Tibial nerve (tissue), 4 donors: Measurements from ENCODE around the gene RGL3. TPM values are rescaled to one million over a fixed set of nuclear protein-coding genes. Genes with fewer than 3 reads are reported as not detected.

Experiments
- DNase-seq, 2 donors: peaks; one replicate each; pipeline ENCODE4 v3.0.0-alpha.2; 2019; ENCODE audit warnings: low spot score in 2 of 2
- H3K27ac ChIP-seq, 4 donors: fragments of 200-600 bp; sonication (generic) in 3 of 4; one replicate each; pipeline ENCODE4 v1.5.1; 2017 to 2019; ENCODE audit warnings: mild to moderate bottlenecking in 1 of 4
- H3K27me3 ChIP-seq, 2 donors: fragments of 200-600 bp; sonication (generic) in 1 of 2; one replicate each; pipeline versions ENCODE4 v1.5.1 to v1.6.0; 2017 to 2019
- H3K36me3 ChIP-seq, 3 donors: fragments of 200-600 bp; sonication (generic); one replicate each; pipeline ENCODE4 v1.5.1; 2018 to 2019
- H3K4me1 ChIP-seq, 4 donors: fragments of 200-600 bp; sonication (generic) in 3 of 4; one replicate each; pipeline ENCODE4 v1.5.1; 2017 to 2019
- H3K4me3 ChIP-seq, 4 donors: fragments of 200-600 bp; sonication (generic) in 3 of 4; one replicate each; pipeline ENCODE4 v1.5.1; 2017 to 2019; ENCODE audit warnings: mild to moderate bottlenecking in 1 of 4, moderate library complexity in 1 of 4
- H3K9me3 ChIP-seq, 4 donors: fragments of 200-600 bp; sonication (generic) in 3 of 4; one replicate each; pipeline ENCODE4 v1.5.1; 2017 to 2019
- CTCF ChIP-seq, 5 experiments: fragments of 200-600 bp in 3 of 5; fragments of 450-650 bp in 2 of 5; sonication (generic) in 3 of 5; IDR thresholded peaks; one replicate each; pipeline ENCODE4 v1.5.1; 2016 to 2019; ENCODE audit warnings: antibody characterized with exemption in 5 of 5, mild to moderate bottlenecking in 3 of 5, moderate library complexity in 2 of 5
- EP300 ChIP-seq, 2 donors: sonication (generic); formaldehyde crosslinking; IDR thresholded peaks; one replicate each; pipeline ENCODE4 v1.6.1; 2017; ENCODE audit warnings: antibody characterized with exemption in 2 of 2, mild to moderate bottlenecking in 1 of 2
- POLR2A ChIP-seq, 2 donors: fragments of 450-650 bp; IDR thresholded peaks; one replicate each; pipeline ENCODE4 v1.6.1; 2017; ENCODE audit warnings: antibody characterized with exemption in 2 of 2, mild to moderate bottlenecking in 2 of 2, moderate library complexity in 2 of 2
- WGBS, 2 donors: methylation state at CpG; one replicate each; pipeline ENCODE4 v1.1.5; 2018; 5-methylcytosine and 5-hydroxymethylcytosine counted together
- total RNA-seq, 4 donors: library from RNA; depleted of rRNA; stranded (reverse); fragments of >200 nt; gene quantifications; one replicate each; pipeline ENCODE4 v1.1.0, GENCODE V29; 2016

RGL3 gene
- total RNA-seq, 4 donors from 2014 or later: 5.7 to 17.9 (median 11.0) TPM

- WGBS, 2 donors: 1% methylated on average over 43 to 44 of the region's 44 CpGs
- TF ChIP-seq CTCF (IDR thresholded peaks at IDR 0.05) (peak in 1 of 5 experiments; percentile 47), EP300 (IDR thresholded peaks at IDR 0.05) (peak; percentile 17 to 80), POLR2A (IDR thresholded peaks at IDR 0.05) (peak in 1 of 2 donors; percentile 22)
Measured at GRCh38 chr19:11374433-11375142, 44.5 kb downstream of the RGL3 start, which contains the start of gene SWSAP1. Gene SWSAP1 (plus strand): TSS chr19:11374666. CDS start chr19:11374681, 15 bp downstream.

GRCh38 chr19:11373885-11374432, 45.2 kb downstream of the RGL3 start:
- H3K27ac ChIP-seq: peak overlapping the region; percentile 85 to 96 (median 92)
- H3K4me3 ChIP-seq: peak overlapping the region in 3 of 4 donors; percentile 54 to 75 (median 62)
- H3K4me1 ChIP-seq: peaks cover 0 to 40% (median 15%) of the 10 kb centered on the region in 4 donors
- no peaks in the 10 kb centered on the region for H3K27me3 ChIP-seq
- TF ChIP-seq EP300 (IDR thresholded peaks at IDR 0.05) (no peak), CTCF (IDR thresholded peaks at IDR 0.05) (no peak), POLR2A (IDR thresholded peaks at IDR 0.05) (no peak)
- 49 to 56% methylated on average over 11 of the region's 11 CpGs for WGBS, 2 donors
- DNase-seq: no peak
- no peaks in the 10 kb centered on the region for H3K9me3 ChIP-seq
- H3K36me3 ChIP-seq: peaks cover 0 to 16% (median 0%) of the 10 kb centered on the region in 3 donors

More at GRCh38 chr19:11374433-11375142, 44.5 kb downstream of the RGL3 start, which contains the start of gene SWSAP1:
- peak within 1 kb of the TSS; percentile 85 to 96 (median 92) for H3K27ac ChIP-seq
- peak within 1 kb of the TSS; percentile 54 to 75 (median 59) for H3K4me3 ChIP-seq
- peak; percentile 97 for DNase-seq
- no peaks in the 10 kb centered on the region for H3K9me3 ChIP-seq
- H3K27me3 ChIP-seq: no peaks in the 10 kb centered on the region
- peaks cover 0 to 9% (median 0%) of the 10 kb centered on the region in 3 donors for H3K36me3 ChIP-seq
- peaks cover 0 to 40% (median 15%) of the 10 kb centered on the region in 4 donors for H3K4me1 ChIP-seq

- DNase-seq: no peak
- Histone ChIP-seq H3K4me1 (peaks cover 0 to 35% (median 15%) of the 10 kb centered on the region in 4 donors), H3K36me3 (peaks cover 0 to 20% (median 0%) of the 10 kb centered on the region in 3 donors), H3K27me3 (no peaks in the 10 kb centered on the region), H3K27ac (no peak overlapping the region), H3K9me3 (no peaks in the 10 kb centered on the region), H3K4me3 (no peak overlapping the region)
- no peak for TF ChIP-seq EP300 (IDR thresholded peaks at IDR 0.05)
- TF ChIP-seq CTCF (IDR thresholded peaks at IDR 0.05): no peak
- TF ChIP-seq POLR2A (IDR thresholded peaks at IDR 0.05): no peak
- 46 to 48% methylated on average over 10 of the region's 10 CpGs for WGBS, 2 donors
Measured at GRCh38 chr19:11373166-11373884, 45.8 kb downstream of the RGL3 start.

GRCh38 chr19:11370744-11371143, 48.4 kb downstream of the RGL3 start:
- no peak overlapping the region for H3K4me3 ChIP-seq
- WGBS, 2 donors: 55 to 75% methylated on average over 2 of the region's 2 CpGs
- peaks cover 0 to 18% (median 8%) of the 10 kb centered on the region in 4 donors for H3K4me1 ChIP-seq
- no peaks in the 10 kb centered on the region for H3K27me3 ChIP-seq
- H3K27ac ChIP-seq: no peak overlapping the region
- TF ChIP-seq POLR2A (IDR thresholded peaks at IDR 0.05) (no peak), EP300 (IDR thresholded peaks at IDR 0.05) (no peak), CTCF (IDR thresholded peaks at IDR 0.05) (no peak)
- no peaks in the 10 kb centered on the region for H3K9me3 ChIP-seq
- peaks cover 0 to 32% (median 0%) of the 10 kb centered on the region in 3 donors for H3K36me3 ChIP-seq
- no peak for DNase-seq
